ENCODE measurements around the gene ABHD5.

DNA sequence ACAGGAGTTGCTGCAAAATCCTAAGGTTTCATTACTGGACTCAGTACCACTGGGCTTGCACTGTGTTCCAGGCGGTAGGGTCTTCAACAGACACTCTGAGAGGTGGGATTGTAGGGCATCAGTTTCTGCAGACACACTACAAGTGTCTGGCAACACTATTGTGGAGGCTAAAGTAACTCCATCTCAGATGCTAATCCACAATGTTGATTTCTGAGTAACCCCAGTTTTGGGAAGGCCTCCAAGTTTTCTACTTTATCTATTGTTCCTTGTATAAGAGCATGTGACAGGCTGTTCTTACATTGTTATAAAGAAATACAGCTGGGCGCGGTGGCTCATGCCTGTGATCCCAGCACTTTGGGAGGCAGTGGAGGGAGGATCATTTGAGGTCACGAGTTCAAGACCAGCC is 2.5 kb upstream of the ABHD5 start:
- TF ChIP-seq, protein P1, sequence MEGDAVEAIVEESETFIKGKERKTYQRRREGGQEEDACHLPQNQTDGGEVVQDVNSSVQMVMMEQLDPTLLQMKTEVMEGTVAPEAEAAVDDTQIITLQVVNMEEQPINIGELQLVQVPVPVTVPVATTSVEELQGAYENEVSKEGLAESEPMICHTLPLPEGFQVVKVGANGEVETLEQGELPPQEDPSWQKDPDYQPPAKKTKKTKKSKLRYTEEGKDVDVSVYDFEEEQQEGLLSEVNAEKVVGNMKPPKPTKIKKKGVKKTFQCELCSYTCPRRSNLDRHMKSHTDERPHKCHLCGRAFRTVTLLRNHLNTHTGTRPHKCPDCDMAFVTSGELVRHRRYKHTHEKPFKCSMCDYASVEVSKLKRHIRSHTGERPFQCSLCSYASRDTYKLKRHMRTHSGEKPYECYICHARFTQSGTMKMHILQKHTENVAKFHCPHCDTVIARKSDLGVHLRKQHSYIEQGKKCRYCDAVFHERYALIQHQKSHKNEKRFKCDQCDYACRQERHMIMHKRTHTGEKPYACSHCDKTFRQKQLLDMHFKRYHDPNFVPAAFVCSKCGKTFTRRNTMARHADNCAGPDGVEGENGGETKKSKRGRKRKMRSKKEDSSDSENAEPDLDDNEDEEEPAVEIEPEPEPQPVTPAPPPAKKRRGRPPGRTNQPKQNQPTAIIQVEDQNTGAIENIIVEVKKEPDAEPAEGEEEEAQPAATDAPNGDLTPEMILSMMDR (IDR thresholded peaks at IDR 0.05), result no peak
- TF ChIP-seq EP300 (IDR thresholded peaks at IDR 0.05) (no peak), POLR2A (IDR thresholded peaks at IDR 0.05) (no peak)

Data from stomach (tissue), 4 donors.